GM19025 (cell line): Measurements from ENCODE around the gene AGTRAP.

Experiments
- ATAC-seq: cut with Tn5 transposase; IDR thresholded peaks from one replicate; pipeline ENCODE4 v1.9.1; 2021; ENCODE audit warnings: mild to moderate bottlenecking, low read depth, moderate library complexity; ENCODE audit not compliant: unreplicated experiment

Gene AGTRAP, protein sequence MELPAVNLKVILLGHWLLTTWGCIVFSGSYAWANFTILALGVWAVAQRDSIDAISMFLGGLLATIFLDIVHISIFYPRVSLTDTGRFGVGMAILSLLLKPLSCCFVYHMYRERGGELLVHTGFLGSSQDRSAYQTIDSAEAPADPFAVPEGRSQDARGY

DNA sequence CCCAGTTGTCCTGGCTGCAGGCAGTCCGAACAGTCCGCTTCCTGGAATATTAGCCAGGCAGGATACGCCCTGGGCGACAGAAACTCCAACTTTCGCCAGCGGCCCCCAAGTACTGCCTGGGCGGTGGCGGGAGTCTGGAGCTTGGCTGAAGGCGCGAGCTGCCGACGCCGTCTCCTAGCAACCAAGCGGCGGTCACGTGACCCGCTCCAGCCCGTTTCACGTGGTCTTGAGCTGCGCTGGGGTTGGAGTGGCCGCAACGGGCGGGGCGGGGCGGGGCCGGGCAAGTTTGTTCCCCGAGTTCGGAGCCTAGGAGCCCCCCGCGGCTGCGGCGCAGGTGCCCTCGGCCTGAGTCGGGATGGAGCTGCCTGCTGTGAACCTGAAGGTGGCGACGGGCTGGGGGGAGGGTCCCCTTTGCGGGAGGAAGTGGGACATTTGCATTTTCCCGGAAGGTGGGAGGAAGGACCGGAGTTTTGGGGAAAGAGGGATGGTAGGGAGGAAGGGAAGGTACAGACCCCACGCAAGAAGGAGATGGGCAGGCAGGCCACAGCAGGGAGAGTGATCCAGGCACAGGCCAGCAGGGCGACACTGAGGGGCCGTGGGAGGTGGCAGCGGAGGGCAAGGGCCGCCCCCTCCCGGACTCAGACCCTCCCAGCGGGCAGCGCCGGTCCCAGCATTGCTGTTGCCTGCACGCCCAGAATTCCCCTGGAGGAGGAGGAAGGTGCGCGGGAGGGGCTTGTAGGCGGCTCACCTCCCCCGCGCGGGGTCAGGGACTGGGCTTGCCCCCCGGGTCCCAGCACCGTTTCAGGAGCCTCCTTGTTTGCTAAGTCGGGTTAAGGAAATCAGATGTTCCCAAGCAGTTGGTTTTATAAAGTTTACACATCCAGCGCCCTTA is at the start of gene AGTRAP:
Gene AGTRAP (plus strand): TSS at position 283 of the 892 bp plus-strand sequence. CDS start 73 bp downstream, at position 356.
- ATAC-seq: peak; percentile 60

GRCh38 chr1:11688506-11688905 is 47.4 kb upstream of the AGTRAP start:
- no peak for ATAC-seq

DNA sequence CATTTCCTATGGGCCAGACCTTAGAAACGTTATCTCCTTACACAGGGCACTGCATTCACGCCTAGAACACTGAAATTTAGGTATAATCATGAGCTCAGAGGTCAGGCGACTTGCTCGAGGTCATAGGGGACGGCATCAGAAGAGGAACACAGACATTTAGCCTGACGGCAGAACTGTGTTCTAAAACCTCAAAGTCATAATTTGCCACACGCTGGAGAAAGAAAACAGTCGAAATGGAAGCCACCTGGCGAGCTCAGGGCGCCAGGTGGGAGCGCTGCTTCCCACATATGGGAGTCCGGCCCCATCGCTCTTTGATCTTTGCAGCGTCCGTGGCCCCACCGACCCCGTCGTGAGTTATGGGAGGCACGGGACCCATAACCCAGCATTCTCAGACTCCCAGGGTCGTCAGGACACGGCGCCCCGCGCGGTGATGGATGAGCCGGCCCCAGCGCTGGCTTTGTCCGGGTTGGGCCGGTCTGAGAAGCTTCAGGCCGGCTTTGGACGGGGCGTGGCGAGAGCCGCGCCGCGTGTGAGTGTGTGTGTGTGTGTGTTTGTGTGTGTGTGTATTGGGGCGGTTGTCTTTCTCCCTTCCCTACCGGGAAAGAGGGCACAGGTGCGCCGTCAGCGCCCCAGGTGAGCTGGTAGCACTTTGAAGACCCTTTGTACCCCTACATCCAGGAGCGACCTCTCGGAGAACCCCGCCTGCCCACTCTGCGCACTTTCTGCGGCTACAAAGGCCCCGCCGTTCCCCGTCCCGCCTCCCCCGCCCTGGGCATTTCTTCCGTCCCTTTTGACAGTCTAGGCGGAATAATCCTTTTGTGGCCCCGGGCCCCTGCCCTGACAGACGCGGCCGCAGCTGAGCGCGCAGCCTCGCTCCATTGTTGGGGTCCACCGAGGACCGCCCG is 45.3 kb upstream of the AGTRAP start:
- no peak for ATAC-seq

- no peak for ATAC-seq
These were observed 44.5 kb upstream of the AGTRAP start, which contains the start of gene DRAXIN for GRCh38 chr1:11691302-11691914. TSS of gene DRAXIN (plus strand) at chr1:11691710. CDS start at chr1:11706259, 14,549 bp downstream.

DNA sequence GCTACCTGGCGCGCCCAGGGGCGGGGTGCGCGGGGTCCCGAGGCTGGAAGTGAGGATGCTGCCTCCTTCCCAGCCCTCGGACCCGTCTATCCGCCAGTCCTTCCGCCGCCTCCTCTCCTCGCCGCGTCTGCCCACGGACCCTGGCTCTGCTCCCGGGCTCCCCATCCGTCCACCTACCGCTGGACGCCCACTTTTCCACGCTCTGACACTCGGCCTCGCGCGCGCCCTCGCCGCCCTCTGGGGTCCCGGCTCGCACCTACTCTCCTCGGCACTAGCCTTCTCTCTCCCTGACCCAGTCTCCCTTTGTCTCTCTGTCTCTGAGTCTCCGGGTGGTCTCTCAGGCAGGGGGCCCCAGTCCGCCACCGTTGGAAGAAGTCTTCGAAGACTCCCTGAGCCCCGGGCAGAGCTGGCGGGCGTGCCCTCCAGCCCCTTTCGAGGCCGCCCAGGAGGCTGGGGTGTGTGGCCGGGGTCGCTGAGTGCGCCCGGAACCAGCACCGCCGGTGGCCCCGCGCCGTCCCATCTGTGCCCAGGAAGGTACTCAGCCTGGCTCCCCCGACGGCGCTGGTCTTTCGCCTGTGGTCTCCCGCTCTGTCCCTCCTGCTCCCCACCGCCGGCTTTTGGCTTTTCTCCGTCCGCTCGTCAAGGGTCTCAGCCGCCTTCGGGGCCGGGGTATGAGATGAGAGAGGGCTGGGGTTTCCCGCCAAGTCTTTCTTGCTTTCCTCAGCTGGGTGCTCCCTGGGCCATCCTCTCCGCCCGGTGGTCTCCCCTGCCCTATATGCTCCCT is 43.8 kb upstream of the AGTRAP start:
- ATAC-seq: no peak

- ATAC-seq: no peak
These were observed 42.8 kb upstream of the AGTRAP start for GRCh38 chr1:11693024-11693590.

GRCh38 chr1:11693917-11694316 is 42.0 kb upstream of the AGTRAP start:
- no peak for ATAC-seq

DNA sequence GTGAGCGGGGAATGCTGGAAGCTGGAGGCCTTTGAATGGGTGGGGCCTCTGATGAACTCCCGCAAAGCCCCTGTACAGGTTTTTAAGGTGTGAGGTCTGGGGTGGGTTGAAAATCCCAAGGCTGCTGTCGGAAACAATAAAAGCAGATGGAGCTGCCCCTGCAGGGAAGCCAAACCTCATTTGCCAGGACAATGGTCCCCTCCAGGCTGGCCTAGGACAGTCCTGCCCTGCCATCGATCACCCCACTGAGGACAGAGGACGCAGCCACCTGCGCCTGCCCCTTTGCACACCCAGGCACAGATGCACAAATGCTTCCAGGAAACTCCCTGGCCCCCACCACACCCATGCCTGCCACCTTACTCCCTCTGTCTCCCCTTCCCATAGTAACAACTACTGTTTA is 40.1 kb upstream of the AGTRAP start:
- no peak for ATAC-seq

- no peak for ATAC-seq
These were observed 38.6 kb upstream of the AGTRAP start for GRCh38 chr1:11697188-11697892.

DNA sequence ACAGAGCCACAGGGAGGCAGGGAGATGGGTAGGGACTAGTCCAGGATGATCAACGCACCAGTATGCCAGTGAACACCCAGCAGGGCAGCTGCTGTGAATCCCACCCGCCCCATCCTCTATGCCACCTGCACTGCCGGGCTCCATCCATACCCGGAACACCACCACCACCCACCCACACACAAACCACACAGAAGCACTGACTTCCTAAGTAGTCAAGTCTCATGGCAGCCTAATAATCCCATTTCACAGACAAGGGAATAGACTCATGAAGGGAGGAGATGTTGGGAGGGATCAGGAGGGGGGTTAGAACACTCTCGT is 38.1 kb upstream of the AGTRAP start:
- ATAC-seq: no peak

- ATAC-seq: no peak
These were observed 35.1 kb upstream of the AGTRAP start for GRCh38 chr1:11700601-11701467.

DNA sequence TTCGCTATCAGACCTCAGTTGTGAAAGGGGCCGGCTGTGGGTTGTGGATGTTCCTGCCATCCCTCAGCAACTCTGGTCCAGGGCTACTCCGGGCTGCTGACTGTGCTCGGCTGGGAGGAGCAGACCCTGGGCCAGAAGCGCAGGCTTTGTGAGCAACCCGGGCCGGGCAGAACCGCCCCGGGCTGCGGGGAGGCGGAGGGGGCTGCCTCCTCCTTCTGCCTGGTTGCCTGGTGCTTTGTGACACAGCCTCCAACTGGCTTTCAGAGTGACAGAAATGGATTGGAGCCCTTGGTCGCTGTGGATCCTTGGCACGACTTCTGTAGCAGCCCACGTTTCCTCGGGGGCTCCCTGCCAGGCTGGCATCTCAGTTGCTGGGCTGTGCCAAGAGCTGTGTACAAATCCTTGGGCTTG is 34.4 kb upstream of the AGTRAP start:
- no peak for ATAC-seq

DNA sequence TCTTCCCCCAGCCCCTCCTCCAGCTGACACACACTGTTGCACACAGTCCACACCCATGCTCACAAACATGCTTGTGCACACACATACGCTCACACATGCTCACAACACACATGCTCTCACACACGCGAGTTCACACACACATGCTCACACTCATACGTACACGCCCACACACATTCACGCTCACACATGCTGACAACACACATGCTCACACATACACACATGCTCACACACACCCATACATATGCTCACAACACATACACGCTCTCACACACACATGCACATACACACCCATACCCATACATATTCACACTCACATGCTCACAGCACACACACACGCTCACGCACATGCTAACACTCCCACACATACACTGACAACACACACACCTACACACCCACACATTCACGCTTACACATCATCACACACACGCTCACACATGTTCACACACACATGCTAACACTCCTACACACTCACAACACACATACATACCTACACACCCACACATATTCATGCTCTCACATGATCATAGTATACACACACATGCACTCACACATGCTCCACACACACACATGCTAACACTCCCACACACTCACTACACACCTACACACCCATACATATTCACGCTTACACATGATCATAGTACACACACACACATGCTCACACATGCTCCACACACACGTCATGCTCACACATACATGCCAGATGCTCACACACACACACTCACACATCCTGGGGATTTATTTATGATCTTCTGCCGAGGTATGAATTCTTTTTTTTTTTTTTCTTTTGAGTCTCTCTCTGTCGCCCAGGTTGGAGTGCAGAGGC is 33.7 kb upstream of the AGTRAP start:
- ATAC-seq: no peak

GRCh38 chr1:11703357-11704193 is 32.4 kb upstream of the AGTRAP start:
- no peak for ATAC-seq

- no peak for ATAC-seq
These were observed 31.8 kb upstream of the AGTRAP start for GRCh38 chr1:11704194-11704529.

DNA sequence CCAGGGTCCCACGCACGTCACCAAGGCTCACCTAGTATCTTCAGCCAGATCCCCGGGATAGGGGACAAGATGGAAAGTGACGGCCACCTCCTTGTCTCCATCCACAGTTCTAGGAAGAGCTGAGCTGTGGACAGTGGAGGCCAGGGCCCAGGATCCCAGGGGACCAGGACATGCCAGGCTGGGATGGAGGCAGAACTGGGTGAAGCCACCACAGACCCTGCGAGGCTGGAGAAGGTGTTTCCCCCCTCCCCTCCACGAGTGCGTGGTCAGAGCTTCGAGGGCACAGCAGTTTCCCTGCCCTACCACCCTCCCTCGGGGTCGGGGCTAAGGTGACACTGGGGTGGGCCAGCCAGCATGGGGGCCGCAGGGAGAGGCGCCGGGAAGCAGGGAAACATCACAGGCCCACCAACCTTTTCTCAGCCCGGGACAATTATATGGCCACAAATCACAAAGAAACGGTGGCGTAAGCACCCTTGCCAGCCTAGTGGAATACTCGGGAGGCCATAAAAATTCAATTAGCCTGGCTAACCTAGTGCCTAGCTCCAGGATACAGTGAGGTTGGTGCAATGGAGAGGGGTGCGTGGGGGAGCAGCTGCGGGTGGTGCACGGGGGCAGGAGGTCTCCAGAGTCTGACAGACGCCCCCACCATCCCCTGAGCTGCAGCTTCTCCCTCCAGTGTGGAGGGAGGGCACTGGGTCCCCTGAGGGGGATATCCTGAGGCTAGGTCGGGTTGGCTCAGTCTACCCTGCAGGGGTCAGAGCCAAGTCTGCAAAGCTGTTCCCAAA is 31.1 kb upstream of the AGTRAP start:
- ATAC-seq: no peak
